Measurements from ENCODE around the gene ZNF384. TPM values are rescaled to one million over a fixed set of nuclear protein-coding genes. Genes with fewer than 3 reads are reported as not detected.

ZNF384 gene
- total RNA-seq, 1 donor from 2014 or later = 63.4 TPM

DNA sequence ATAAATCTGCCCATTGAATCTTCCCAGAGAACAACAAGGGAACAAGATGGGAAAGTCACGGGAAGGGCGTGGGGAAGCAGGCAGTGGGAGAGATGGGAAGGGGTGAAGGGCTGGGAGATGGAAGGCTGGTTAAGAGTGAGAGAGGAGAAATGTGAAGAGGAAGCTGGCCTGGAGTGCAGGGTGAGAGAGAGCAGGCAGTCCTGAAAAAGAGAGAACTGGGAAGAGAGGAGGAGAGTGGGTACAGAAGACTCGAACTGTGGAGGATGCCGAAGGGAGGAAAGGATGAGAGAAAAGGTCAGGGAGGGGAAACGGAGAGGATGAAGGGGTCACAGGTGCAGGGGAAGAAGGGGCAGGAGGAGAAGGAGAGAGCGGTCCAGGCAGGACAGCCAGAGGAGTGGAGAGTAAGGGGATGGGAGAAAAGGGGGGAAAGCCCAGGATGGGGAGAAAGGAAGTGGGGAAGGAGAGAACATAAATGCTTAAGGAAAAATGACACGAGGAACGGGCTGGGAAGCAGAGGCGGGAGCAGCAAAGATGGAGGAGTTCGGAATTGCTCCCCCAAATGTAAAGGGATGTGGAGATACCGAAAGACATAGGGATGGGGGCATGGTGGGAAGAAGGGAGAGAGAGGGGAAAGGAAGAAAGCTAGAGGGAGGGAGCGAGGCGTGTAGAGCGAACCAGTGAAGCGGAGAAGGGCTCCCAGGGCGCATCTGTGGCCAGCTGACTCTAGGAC, 10.2 kb upstream of the ZNF384 start:
- DNase-seq (ENCODE audit: low spot score) = no peak

DNA sequence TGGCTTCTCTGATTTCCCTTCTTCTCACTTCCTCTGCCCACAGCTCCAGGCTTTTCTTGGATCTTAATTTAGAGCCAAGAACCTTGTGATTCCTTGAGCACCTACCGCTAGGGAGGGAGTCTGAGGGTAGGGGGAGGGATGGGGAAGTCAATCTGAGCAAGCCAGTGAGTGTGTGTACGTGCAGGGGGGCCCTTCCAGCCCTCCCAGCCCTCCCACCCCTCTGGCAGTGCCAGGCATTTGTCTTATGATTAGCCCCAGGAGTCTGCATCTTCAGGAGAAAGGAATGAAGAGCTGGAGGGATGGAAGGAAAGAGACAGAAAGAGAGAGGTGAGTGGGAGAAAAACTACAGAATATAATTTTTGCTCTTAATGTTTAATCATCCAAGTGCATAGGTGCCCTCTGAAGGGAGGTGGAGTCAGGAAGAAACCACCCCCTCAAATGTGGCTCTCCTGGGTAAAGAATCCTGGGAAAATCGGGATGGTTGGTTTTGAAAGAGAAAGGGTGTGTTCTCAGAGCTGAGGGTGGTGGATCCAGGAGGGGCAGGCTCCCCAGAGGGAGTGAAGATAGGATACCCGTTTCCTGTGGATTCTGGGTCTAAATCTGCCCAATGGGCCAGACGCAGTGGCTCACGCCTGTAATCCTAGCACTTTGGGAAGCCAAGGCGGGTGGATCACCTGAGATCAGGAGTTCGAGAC, 9.3 kb upstream of the ZNF384 start:
- DNase-seq (ENCODE audit: low spot score) = no peak

DNA sequence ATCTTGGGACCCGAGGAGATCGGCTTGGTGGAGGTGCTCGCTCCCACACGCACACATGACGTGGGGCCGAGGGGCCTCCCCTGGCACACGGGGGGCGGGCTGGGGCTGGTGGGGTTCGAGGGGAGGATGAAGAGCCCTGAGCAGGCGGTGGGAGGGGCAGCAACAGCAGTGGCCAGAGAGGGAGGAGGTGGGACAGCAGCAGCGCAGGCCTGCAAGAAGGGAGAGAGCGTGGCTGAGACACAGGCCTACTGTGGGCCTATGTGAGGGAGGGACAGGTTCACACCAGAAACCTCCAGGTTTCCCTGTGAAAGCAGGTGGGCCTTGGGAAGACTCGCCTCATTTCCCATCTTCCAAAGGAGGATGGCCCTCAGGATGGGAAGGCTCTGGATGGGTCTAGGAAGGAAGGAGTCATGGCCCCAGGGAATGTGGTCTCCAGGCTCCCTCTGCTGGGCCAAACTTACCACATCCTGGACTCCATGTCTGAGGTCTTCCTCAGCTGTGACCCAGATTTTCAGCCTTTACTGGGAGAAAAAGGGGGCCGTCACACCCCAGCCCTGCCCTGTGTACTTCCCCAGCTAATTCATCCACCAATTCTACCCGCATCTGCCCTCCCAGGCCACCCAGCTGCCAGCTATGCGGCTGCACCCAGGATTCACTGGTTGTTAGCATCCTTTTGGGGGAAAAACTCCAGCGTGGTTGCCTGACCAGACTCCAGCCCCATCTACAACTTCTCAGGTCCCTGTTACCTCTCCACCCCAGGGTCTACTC, 8.6 kb upstream of the ZNF384 start:
- no peak for DNase-seq (ENCODE audit: low spot score)

DNA sequence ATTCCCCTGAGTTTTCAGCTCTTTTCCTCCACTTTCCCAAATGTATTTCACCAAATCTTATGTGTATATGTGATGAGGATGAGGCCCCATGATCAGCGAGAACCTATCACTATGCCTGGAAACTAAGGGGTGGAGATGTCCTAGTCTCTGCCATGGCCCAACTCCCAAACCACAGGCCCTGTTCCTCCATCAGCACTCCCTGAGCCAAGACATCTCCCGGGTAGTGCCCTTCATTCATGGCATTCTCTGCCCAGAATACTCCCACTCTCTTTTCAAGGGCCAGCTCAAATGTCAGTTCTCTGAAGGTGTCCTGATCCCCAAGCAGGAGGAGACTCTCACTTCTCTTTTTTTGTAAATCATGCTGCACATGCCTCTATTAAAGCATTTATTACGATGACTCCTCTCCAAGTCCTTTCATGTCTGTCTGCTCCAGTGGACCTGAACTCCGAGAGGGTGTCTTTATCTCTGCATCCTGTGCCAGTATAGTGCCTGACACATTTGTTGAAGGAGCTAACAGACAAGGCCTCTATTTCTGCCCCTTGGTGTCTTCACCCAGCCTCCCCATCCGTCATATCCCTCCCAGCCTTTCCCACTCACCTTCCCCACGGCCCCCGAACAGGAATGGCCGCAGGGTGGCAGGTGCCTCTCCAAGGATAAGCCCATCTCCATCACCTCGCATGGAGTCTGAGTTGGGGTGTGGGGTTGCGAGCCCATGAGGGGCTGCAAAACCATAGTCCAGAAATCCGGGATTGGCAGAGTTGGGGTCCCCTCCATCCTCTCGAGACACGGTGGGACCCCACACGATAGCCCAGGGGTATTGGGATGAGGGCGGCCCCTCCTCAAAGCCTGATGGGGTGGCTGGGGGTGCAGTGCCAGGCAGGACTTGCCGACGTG, 7.8 kb upstream of the ZNF384 start:
- DNase-seq (ENCODE audit: low spot score) = no peak

DNA sequence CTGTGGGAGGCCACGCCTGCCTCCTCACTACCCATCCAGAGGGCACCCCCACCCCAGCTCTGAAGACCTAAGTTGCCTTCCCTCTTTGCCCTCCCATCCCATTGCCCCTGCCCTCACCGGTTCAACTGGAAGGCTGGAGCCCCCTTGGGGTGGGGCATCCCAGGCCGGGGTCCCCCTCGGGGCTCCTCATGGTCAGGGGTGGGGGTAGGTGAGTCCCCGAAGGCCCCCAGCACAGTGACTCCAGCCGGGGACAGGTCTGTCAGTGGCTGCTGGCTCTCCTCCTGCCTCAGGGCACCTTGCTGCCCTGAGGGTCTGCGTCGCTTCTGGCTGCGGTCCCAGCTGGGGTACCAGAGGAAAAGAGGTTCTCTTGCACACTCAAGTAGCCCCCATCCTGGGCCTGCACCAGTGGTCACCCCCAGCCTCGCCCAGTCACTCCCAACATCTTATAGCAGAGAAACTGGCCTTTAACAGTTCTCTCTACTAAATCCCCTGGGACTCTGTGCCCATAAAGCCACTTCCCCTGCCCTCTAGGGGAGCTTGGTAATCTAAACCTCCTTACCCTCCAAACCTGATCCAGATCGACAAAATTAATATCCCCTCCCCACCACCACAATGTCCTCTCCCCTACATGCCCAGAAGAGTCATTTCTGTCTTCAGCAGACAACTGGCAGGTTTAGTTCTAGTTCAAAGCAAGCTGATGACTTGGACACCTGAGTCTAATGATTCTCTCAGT, 6.3 kb upstream of the ZNF384 start:
- DNase-seq (ENCODE audit: low spot score) = no peak

DNA sequence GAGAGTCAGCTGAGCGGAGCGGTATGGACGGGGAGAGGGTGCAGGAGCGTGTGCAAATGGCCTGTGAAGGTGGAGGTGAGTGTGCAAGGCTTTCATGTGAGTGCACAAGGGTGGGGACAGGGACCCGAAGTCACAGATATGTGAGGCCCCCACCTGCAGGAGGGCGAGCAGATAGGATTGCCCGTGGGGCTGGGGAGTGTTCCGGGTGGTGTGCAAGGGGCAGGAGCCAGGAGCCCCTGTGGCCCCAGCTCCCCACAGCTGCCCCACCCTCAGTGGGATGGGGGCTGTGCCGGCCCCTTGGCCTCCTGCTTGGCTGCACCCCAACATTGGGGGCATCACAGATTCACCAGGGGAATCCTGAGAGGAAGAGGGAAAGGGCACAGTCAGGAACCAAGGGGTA, 5.5 kb upstream of the ZNF384 start:
- no peak for DNase-seq (ENCODE audit: low spot score)

DNA sequence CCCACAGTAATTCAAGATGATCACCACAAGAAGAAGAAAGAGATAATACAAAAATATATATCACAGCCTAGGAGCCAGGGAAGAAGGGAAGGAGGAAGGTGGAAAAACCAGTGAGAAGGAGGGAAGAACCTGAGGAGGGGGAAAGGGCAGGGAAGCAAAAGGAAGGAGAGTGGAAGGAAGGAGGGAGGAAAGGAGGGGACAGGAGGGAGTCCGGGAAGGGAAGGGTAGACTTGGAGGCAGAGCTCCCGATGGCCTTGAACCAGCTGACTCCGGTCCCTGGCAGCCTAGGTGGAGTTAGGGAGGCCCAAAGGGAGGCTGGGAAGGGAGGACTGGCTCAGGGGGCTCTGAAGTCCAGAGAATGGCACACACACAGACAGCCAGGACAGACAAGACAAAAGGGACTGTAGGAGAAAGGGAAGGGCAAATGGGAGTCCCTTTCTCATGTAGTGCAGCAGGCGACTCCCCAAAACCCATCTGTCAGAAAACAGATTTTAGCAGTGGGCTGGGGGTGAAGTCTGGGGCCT, 4.7 kb upstream of the ZNF384 start:
- DNase-seq (ENCODE audit: low spot score) = no peak

DNA sequence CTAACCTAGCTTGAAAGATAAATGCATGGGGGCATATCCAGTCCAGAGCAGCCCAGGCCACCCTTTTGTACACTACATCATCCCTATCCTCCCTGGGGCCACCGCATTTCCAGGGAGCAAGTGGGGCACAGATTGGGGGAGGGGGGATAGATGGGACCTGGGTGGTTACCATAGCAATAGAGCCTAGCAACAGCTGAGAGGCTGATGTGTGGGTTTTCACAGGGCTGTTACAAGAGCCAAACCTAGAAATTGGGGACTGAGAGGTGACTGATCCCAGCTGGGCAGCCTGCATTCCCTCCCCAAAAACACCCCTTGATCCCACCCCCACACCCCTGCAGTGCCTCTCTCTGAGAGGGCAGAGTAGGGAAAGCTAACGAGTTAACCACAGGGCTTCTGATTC, 3.7 kb upstream of the ZNF384 start:
- DNase-seq (ENCODE audit: low spot score) = no peak

DNA sequence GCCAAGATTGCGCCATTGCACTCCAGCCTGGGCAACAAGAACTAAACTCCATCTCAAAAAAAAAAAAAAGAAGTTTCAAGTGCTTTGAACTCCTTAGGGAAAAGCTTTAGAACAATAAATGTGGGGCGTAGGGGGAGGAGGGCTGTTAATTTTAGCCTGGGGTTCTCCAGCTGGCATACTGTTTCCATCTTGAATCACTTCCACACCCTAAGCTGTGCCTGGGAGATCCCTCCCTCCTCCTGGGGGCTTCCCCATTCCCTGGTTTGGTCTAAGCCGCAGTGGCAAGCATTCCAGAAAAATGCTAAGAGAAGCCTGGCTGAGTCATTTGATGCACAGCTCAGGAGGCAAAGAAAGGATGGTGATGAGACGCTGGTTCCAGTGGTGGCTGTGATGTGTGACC, 2.3 kb upstream of the ZNF384 start:
- no peak for DNase-seq (ENCODE audit: low spot score)

DNA sequence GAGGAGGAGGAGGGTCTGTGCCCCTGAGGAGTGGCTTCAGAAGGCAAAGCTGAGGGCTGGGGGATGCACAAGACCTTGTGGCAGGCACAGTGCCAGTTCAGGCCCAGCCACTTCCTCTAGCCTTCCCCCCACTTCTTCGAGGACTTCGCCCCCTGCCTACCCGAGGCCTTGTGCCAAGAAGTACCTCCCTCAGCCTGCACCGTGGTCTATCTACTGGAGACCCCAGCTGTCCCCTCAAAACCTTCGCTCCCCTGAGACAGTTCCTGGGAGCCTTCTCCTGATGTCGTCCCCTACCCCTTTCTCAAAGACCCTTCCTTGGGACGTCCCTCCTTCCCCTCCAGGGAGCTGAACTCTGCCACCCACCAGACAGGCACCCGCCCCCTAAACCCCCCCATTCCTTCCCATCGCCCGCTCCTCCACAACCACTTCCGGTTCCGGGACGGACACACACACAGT, 604 bp downstream of the ZNF384 start:
- no peak for DNase-seq (ENCODE audit: low spot score)

DNA sequence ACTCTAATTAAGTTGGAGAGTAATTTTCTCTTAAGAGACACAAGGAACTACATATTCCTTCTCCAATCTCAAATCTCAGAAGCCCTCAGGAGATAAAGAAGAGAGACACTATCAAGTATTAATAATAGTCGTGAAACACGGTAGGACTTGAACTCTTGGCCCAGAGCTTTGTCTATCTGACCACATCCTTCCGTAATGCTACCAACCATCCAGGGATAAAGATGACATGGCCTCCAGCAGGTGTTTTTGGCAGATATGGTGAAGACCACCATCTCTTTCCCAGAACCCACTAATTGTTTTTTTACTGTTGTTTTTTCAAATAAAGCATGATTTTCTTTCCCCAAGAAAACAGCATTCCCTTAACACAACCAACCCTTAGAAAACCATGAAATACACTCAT, 3.4 kb downstream of the ZNF384 start:
- no peak for DNase-seq (ENCODE audit: low spot score)

DNA sequence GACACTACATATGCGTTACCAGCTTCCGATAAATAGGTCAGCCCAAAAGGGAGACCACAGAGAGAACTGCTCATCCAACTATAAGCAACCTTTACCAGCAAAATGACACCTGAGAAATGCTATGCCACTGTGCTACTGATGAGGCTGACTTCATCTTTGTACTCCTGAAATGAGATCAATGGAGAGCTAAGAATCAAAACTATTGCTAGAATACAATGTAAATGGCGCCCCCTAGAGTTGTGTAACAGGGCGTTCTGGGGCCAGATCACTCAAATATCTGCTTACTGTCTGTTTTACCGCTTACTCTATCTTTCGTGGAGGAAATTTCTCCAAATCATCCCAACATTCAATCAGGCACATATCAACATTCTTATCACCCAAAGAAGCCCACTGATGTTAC, 4.6 kb downstream of the ZNF384 start:
- DNase-seq (ENCODE audit: low spot score) = no peak

DNA sequence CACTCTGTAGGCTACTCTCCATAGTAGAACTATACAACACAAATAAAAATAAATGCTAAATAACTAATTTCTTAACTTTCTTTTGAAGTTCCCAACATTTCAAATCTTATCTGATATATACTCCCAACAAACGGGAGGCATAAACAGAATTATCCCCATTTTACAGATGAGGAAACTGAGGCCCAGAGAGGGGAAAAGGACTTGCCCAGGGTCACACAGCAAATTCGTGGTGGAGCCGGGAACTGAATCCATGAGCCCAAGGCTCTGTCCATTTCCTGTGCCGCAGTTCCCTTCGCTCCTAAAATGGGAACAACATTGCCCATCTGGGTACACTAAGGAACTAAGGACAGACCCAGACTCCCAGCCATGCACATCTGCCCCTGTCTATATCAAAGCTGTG, 12.2 kb downstream of the ZNF384 start:
- DNase-seq (ENCODE audit: low spot score) = no peak

DNA sequence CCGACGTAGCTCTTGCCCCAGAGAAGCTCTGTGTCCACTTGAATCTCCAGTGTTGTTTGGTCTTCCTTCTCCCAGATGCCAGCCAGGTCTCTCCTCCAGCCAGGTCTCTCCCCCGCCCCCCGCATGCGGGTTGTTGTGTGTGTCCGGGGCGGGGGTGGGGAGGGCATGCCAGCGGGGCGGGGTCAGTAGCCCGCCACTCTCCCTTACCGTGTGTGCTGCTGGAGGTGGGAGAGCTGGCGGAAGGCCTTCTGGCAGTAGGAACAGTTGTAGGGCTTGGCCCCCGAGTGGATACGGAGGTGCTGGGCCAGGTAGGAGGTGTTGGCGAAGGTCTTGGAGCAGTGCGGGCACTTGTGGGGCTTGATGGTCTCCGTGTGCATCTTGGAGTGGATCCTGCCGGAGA, 17.0 kb downstream of the ZNF384 start:
- DNase-seq (ENCODE audit: low spot score) = no peak

DNA sequence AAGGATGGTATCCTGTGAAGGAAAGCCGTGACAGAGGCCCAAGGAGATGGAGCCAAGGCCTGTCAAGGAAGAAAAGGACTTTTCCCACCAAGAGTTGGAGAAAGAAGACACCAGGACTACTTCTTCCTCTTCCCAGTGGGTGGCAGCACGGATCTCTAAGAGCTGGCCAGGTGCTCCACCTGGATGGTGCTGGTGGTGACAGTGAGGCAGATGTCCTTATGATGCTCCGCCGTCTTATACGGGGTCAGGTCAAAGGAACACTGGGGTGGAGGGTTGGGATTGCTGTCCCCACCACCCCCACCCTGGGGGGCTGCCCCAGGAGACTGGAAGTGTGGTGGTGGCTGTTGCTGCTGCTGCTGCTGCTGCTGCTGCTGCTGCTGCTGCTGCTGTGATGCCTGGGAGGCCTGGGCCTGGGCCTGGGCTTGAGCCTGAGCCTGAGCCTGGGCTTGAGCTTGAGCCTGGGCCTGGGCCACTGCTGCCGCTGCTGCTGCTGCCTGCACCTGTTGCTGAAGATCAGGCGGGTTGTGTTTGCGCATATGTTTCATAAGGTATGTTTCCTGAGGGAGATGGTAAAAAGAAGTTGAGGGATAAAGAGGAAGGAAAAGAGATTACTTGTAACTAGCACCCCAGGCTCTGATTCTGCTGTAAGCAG, 21.5 kb downstream of the ZNF384 start:
- DNase-seq (ENCODE audit: low spot score) = no peak

DNA sequence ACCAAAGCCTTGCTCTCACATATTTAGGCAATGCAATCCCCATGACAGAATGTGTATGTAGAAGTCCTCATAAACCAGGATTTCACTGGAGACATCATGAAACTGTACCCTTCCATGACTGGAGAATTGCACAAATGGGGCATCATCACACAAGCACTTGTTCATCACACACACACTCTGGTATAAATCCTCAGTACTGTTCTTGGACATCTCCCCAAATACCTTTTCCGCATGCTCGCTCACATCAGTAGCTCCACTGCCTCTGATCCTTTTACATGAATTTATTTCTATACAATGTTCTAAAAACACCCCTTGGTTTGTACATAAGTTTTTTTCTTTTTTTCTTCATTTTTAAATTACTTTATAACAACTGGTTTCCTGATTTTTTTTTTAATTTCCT, 23.0 kb downstream of the ZNF384 start:
- no peak for DNase-seq (ENCODE audit: low spot score)

DNA sequence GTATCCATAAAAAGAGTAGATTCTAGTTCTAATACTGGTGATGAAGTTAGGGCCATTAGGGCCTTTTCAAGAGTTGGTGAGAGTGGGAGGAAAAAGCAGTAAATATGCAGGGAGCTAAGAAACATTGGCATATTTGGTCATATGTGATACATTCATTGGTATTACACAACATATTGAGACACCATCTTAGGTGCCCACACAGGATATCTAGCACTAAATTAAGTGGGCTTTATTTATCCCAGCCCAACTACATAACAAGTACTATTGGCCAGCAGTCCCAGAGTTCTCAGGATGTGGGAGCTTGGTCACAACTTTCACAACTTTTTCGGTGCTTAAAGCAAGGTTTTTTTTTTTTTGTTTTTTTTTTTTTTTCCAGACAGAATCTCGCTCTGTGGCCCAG, 24.3 kb downstream of the ZNF384 start:
- no peak for DNase-seq (ENCODE audit: low spot score)

DNA sequence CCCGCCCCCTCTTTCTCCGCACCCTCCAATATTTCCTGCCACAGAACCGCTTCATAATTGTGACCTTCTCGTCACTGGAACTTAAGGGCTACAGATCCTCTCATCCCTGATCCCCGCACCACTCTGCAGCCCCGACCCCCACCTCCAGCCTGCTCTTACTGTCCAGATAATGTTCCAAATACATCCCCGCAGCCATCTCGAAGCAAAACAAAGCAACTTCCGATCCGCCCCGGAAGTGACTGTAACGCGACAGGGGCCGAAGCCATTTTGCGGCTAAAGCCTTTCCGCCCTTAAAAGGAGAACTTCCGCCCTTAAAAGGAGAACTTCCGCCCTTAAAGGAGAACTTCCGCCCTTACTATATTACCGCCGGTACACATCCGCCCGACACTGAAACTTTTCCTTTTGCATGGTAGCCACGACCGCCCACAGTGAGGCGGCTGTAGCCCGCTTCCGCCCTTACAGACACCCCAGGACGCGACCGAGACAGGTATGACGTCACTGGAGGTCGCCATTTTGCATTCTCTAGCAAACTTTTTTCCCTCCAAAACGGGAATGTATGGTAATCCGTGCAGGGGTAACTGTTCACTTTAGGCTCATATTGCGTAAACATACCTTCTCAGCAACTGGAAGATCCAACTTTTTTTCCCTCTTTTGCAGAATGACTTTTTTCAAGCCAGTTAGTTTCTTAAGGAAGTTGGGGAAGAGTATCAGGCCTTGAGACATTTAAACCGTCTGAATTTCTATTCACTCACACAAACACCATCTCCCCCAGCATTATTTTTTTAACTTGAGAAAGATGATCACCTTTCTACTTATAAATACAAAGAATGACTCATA, 26.1 kb downstream of the ZNF384 start, which contains the start of gene ING4:
ING4 (minus strand) TSS at position 214 of the 837 bp plus-strand sequence; CDS start at position 196, 18 bp downstream.
- DNase-seq (ENCODE audit: low spot score) = peak; percentile 98

DNA sequence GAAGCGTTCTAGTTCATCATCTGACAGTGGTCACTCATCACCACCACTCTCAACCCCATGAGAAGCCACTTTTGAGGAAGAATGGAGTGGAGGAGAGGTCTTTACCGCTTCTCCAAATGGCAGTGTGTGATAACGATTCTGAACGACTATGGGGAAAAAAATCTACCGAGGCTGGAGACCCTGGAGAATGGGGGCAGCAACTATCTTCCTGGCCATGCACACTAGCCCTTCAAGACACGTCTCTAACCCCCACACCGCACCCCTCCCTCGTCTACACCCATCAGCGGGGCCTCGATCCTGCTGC, 26.6 kb downstream of the ZNF384 start:
- DNase-seq (ENCODE audit: low spot score) = no peak

Data from ureter (tissue), 1 donor.